ENCODE results near the gene USP4. TPM values are rescaled to one million over a fixed set of nuclear protein-coding genes. Genes with fewer than 3 reads are reported as not detected.

USP4 gene
- total and polyA plus RNA-seq, 2 donors from 2014 or later: 28.5 to 72.5 TPM

- peaks cover 0 to 2% (median 0%) of the 10 kb centered on the region in 3 donors for H3K4me1 ChIP-seq (ENCODE audit: control insufficient read depth in 2 of 3, insufficient read depth in 2 of 3, low read depth in 1 of 3, low read length in 3 of 3)
- no peak overlapping the region for H3K9ac ChIP-seq (ENCODE audit: low read length in 3 of 3)
- no peaks in the 10 kb centered on the region for H3K9me3 ChIP-seq (ENCODE audit: control insufficient read depth in 2 of 3, insufficient read depth in 1 of 3, low read length in 3 of 3)
- no peak overlapping the region for H3K27ac ChIP-seq (ENCODE audit: low read depth in 2 of 2, low read length in 2 of 2)
- H3K27me3 ChIP-seq (ENCODE audit: control insufficient read depth, insufficient read depth, low read length): no peaks in the 10 kb centered on the region
- FAIRE-seq (no peak), DNase-seq (no peak)
- TF ChIP-seq CTCF (IDR thresholded peaks at IDR 0.05; ENCODE audit: borderline replicate concordance, extremely low read depth, insufficient read depth): no peak
- H3K36me3 ChIP-seq (ENCODE audit: control insufficient read depth in 2 of 3, insufficient read depth in 3 of 3, low read length in 3 of 3): peaks cover 0 to 9% (median 7%) of the 10 kb centered on the region in 3 donors
- H3K4me3 ChIP-seq (ENCODE audit: low read length in 3 of 3): no peak overlapping the region
- intact Hi-C loops (cut with DNase I): no loop called here
These were observed 69.7 kb downstream of the USP4 start for GRCh38 chr3:49270156-49270500.

GRCh38 chr3:49269443-49270155 is 70.3 kb downstream of the USP4 start:
- Histone ChIP-seq H3K36me3 (ENCODE audit: control insufficient read depth in 2 of 3, insufficient read depth in 3 of 3, low read length in 3 of 3) (peaks cover 0 to 9% (median 7%) of the 10 kb centered on the region in 3 donors), H3K4me1 (ENCODE audit: control insufficient read depth in 2 of 3, insufficient read depth in 2 of 3, low read depth in 1 of 3, low read length in 3 of 3) (peaks cover 0 to 2% (median 0%) of the 10 kb centered on the region in 3 donors), H3K4me3 (ENCODE audit: low read length in 3 of 3) (no peak overlapping the region), H3K27me3 (ENCODE audit: control insufficient read depth, insufficient read depth, low read length) (no peaks in the 10 kb centered on the region), H3K9me3 (ENCODE audit: control insufficient read depth in 2 of 3, insufficient read depth in 1 of 3, low read length in 3 of 3) (no peaks in the 10 kb centered on the region), H3K27ac (ENCODE audit: low read depth in 2 of 2, low read length in 2 of 2) (no peak overlapping the region), H3K9ac (ENCODE audit: low read length in 3 of 3) (no peak overlapping the region)
- DNase-seq (no peak), FAIRE-seq (no peak)
- TF ChIP-seq CTCF (IDR thresholded peaks at IDR 0.05; ENCODE audit: borderline replicate concordance, extremely low read depth, insufficient read depth): no peak
- intact Hi-C loops (cut with DNase I): no loop called here

- Histone ChIP-seq H3K4me1 (ENCODE audit: control insufficient read depth in 2 of 3, insufficient read depth in 2 of 3, low read depth in 1 of 3, low read length in 3 of 3) (peaks cover 0 to 2% (median 0%) of the 10 kb centered on the region in 3 donors), H3K9ac (ENCODE audit: low read length in 3 of 3) (no peak overlapping the region), H3K27me3 (ENCODE audit: control insufficient read depth, insufficient read depth, low read length) (no peaks in the 10 kb centered on the region), H3K9me3 (ENCODE audit: control insufficient read depth in 2 of 3, insufficient read depth in 1 of 3, low read length in 3 of 3) (no peaks in the 10 kb centered on the region), H3K27ac (ENCODE audit: low read depth in 2 of 2, low read length in 2 of 2) (peak overlapping the region in 1 of 2 donors; percentile 47), H3K36me3 (ENCODE audit: control insufficient read depth in 2 of 3, insufficient read depth in 3 of 3, low read length in 3 of 3) (peaks cover 0 to 4% (median 4%) of the 10 kb centered on the region in 3 donors), H3K4me3 (ENCODE audit: low read length in 3 of 3) (no peak overlapping the region)
- no peak for TF ChIP-seq CTCF (IDR thresholded peaks at IDR 0.05; ENCODE audit: borderline replicate concordance, extremely low read depth, insufficient read depth)
- intact Hi-C loops (cut with DNase I): no loop called here
- peak in 1 of 5 donors; percentile 23 for DNase-seq
- FAIRE-seq: no peak
These were observed 73.3 kb downstream of the USP4 start for GRCh38 chr3:49266410-49267095.
